Esophagus squamous epithelium (tissue), 5 donors: Measurements from ENCODE around the gene SH2D1A. TPM values are rescaled to one million over a fixed set of nuclear protein-coding genes. Genes with fewer than 3 reads are reported as not detected.
"Not testable (repeated sequence)": the region's sequence is repeated elsewhere in the genome, so short reads cannot be mapped to it uniquely, and the experiment has no call there.

Source experiments
- DNase-seq: peaks from one replicate; lab custom pipeline; 2025; lab: John Stamatoyannopoulos, UW
- H3K27ac ChIP-seq, 4 donors: fragments of 200-600 bp; sonication (generic); one replicate each; pipeline ENCODE4 v1.5.1; 2016 to 2019; ENCODE audit warnings: mild to moderate bottlenecking in 1 of 4
- H3K27me3 ChIP-seq, 4 donors: fragments of 200-600 bp; sonication (generic); 1 replicate in 3 of 4; 2 replicates in 1 of 4; pipeline versions ENCODE4 v1.5.1 to v1.6.0; 2017 to 2021; ENCODE audit warnings: antibody characterized with exemption in 1 of 4
- H3K36me3 ChIP-seq, 3 donors: fragments of 200-600 bp; sonication (generic); one replicate each; pipeline ENCODE4 v1.5.1; 2016 to 2019
- H3K4me1 ChIP-seq, 3 donors: fragments of 200-600 bp; sonication (generic); one replicate each; pipeline ENCODE4 v1.5.1; 2017 to 2019
- H3K4me3 ChIP-seq, 4 donors: fragments of 200-600 bp; sonication (generic); 1 replicate in 3 of 4; 2 replicates in 1 of 4; pipeline ENCODE4 v1.5.1; 2016 to 2019; ENCODE audit warnings: mild to moderate bottlenecking in 2 of 4, moderate library complexity in 1 of 4
- H3K9me3 ChIP-seq, 3 donors: fragments of 200-600 bp; sonication (generic); one replicate each; pipeline ENCODE4 v1.5.1; 2016 to 2019
- POLR2A ChIP-seq, 4 donors: fragments of 450-650 bp; IDR thresholded peaks; one replicate each; pipeline ENCODE4 v1.6.1; 2017; ENCODE audit warnings: antibody characterized with exemption in 4 of 4, mild to moderate bottlenecking in 4 of 4, moderate library complexity in 3 of 4
- WGBS, 2 donors: methylation state at CpG; one replicate each; pipeline ENCODE4 v1.1.5; 2018; 5-methylcytosine and 5-hydroxymethylcytosine counted together
- intact Hi-C: fragments of 100-400 bp; cut with DNase I; formaldehyde crosslinking; loops from one replicate; pipeline ENCODE4 v1.15.0; 2022
- total RNA-seq, 4 donors: library from RNA; depleted of rRNA; stranded (reverse); fragments of >200 nt; gene quantifications; one replicate each; pipeline ENCODE4 v1.1.0, GENCODE V29; 2016
- TF ChIP-seq, protein P1 (sequence below), 6 experiments: fragments of 450-650 bp in 4 of 6; fragments of 200-600 bp in 2 of 6; sonication (generic) in 2 of 6; IDR thresholded peaks; one replicate each; pipeline ENCODE4 v1.5.1; 2016 to 2019; ENCODE audit warnings: antibody characterized with exemption in 6 of 6, mild to moderate bottlenecking in 4 of 6, moderate library complexity in 4 of 6
- donor health status: DM: yes; HTN: yes; CAD: no.

SH2D1A gene
- total RNA-seq, 4 donors from 2014 or later, result 0.53 to 2.1 (median 1.4) TPM; not detected in 1

DNA sequence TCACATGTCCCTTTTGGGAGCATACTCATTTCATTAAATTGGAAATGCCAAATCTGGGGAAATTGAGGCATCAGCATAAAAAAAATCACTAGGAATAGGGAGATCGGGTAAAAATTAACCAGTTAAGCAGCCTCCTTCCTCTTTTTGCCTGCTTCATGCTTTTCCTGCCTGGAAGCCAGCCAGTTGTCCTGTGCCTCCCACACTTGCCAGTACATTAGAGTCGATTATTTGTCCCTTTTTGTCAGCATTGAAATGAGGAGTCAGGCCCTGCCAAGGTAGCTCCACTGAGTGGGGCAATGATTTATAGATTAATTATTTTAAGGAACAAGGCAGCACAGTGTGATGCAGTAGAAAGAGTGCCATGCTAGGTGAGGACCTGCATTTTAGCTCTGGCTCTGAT lies 55.3 kb downstream of the SH2D1A start:
- DNase-seq, result no peak
- WGBS, 2 donors, result 26 to 40% methylated on average over 1 to 2 of the region's 2 CpGs
- no peaks in the 10 kb centered on the region for H3K9me3 ChIP-seq
- no peak overlapping the region for H3K4me3 ChIP-seq
- H3K27ac ChIP-seq, result no peak overlapping the region
- TF ChIP-seq POLR2A (IDR thresholded peaks at IDR 0.05), result no peak
- TF ChIP-seq, protein P1, sequence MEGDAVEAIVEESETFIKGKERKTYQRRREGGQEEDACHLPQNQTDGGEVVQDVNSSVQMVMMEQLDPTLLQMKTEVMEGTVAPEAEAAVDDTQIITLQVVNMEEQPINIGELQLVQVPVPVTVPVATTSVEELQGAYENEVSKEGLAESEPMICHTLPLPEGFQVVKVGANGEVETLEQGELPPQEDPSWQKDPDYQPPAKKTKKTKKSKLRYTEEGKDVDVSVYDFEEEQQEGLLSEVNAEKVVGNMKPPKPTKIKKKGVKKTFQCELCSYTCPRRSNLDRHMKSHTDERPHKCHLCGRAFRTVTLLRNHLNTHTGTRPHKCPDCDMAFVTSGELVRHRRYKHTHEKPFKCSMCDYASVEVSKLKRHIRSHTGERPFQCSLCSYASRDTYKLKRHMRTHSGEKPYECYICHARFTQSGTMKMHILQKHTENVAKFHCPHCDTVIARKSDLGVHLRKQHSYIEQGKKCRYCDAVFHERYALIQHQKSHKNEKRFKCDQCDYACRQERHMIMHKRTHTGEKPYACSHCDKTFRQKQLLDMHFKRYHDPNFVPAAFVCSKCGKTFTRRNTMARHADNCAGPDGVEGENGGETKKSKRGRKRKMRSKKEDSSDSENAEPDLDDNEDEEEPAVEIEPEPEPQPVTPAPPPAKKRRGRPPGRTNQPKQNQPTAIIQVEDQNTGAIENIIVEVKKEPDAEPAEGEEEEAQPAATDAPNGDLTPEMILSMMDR (IDR thresholded peaks at IDR 0.05), result no peak
- no peaks in the 10 kb centered on the region for H3K27me3 ChIP-seq
- H3K36me3 ChIP-seq, result no peaks in the 10 kb centered on the region
- H3K4me1 ChIP-seq, result peaks cover 0 to 4% (median 0%) of the 10 kb centered on the region in 3 donors
- intact Hi-C loops, result no loop called here

DNA sequence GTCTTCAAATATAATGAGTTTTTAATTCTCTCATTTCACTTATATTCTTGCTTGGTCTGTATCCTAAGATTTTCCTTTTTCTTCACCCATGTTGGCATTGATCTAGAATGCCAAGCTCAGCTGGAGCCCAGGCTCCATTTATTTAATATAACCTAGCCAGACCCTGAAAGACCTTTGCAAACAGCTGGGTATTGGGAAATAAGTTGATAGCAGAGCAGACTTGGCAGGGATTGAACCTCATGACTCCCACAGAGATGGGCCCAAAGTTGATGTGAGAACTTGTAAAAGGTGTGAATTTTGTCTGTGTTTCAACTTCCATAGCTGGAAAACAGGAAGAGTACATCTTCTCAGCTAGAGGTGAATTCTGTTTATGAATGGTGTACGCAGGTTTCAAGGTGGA lies 59.5 kb downstream of the SH2D1A start:
- Histone ChIP-seq H3K4me1 (peaks cover 0 to 4% (median 0%) of the 10 kb centered on the region in 3 donors), H3K27ac (no peak overlapping the region), H3K4me3 (no peak overlapping the region), H3K9me3 (no peaks in the 10 kb centered on the region), H3K27me3 (no peaks in the 10 kb centered on the region), H3K36me3 (no peaks in the 10 kb centered on the region)
- WGBS, 2 donors, result 82 to 100% methylated on average over 1 of the region's 1 CpG
- no peak for DNase-seq
- intact Hi-C loops, result no loop called here
- no peak for TF ChIP-seq POLR2A (IDR thresholded peaks at IDR 0.05)
- TF ChIP-seq, protein P1 (IDR thresholded peaks at IDR 0.05), result no peak

DNA sequence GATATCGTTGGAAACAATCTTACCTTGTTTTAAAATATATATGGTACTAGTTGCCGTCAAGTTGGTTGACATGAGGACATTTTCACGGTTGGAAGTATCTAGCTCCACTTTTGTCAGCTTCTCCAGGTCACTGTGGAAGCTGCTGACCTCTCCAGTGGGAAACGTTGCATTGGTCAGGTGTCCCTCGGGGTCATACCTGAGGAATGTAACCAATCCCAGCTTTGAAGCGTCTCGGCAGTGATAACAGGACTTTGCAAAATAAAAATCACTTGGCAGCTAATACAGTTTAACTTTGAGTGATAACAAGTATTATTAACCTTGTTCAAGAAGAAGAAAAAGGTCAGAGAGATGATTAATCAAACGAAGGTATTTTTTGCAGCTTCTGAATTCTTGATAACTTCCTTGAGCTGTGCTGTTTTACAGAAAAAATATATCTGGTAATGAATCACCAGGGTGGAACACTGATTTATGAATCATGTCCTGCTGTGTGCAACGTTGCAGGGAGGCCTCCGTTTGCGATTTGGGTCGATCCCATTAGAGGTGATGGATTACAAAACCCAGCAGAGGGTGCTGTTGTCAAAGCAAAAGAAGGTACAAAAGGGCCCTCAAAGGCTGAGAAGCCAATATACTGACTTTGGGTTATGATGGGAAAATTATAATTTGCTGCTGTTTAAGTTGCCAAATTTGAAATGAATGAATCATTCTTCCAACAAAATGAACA lies 60.1 kb downstream of the SH2D1A start:
- DNase-seq, result no peak
- WGBS, 2 donors, result 26 to 30% methylated on average over 10 to 12 of the region's 12 CpGs
- H3K4me3 ChIP-seq, result no peak overlapping the region
- H3K27ac ChIP-seq, result no peak overlapping the region
- no peaks in the 10 kb centered on the region for H3K9me3 ChIP-seq
- no peaks in the 10 kb centered on the region for H3K27me3 ChIP-seq
- H3K36me3 ChIP-seq, result no peaks in the 10 kb centered on the region
- intact Hi-C loops, result no loop called here
- TF ChIP-seq, protein P1 (IDR thresholded peaks at IDR 0.05), result peak in 5 of 6 experiments; percentile 45 to 64 (median 53)
- no peak for TF ChIP-seq POLR2A (IDR thresholded peaks at IDR 0.05)
- peaks cover 0 to 4% (median 0%) of the 10 kb centered on the region in 3 donors for H3K4me1 ChIP-seq

DNA sequence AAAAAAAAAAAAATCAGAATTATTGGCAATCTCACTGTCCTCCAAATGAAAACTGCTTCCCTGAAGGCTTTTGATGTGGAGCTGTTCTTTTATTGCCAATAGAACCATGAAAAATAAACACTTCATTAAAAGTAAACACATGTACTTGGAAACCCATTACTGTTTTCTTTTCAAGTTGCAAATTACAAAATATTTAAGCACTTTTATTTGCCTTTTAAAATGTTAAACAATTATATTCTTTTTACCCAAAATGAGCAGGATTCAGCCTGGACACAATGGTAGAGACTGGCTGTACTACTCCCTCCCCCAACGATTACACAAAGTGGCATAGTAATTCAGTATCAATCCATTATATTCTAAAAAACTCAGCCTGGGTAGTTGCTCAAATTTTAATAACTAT lies 60.9 kb downstream of the SH2D1A start:
- Histone ChIP-seq H3K36me3 (no peaks in the 10 kb centered on the region), H3K4me1 (peaks cover 0 to 4% (median 0%) of the 10 kb centered on the region in 3 donors), H3K9me3 (no peaks in the 10 kb centered on the region), H3K27ac (no peak overlapping the region), H3K4me3 (no peak overlapping the region), H3K27me3 (no peaks in the 10 kb centered on the region)
- intact Hi-C loops, result no loop called here
- WGBS, 2 donors, result 38 to 44% methylated on average over 1 of the region's 1 CpG
- TF ChIP-seq, protein P1 (IDR thresholded peaks at IDR 0.05), result no peak
- TF ChIP-seq POLR2A (IDR thresholded peaks at IDR 0.05), result no peak
- DNase-seq, result no peak

DNA sequence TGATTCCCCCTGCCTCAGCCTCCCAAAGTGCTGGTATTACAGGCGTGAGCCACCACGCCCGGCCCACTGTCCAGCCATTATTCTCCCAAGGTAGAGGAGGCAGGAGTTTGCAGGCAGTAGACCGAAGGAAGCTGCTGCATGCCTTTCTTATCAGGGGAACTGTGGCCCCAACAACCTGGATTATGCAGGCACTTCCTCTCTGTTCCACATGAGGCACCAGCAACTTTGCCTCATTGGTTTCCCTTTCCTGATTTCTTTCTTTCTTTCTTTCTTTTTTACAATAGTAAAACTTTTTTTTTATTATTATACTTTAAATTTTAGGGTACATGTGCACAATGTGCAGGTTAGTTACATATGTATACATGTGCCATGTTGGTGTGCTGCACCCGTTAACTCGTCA lies 62.0 kb downstream of the SH2D1A start:
- 78% methylated on average over 5 of the region's 6 CpGs; no CpG with 5 or more reads in 1 of the 2 donors for WGBS, 2 donors
- H3K27ac ChIP-seq, H3K27me3 ChIP-seq, H3K4me3 ChIP-seq, H3K36me3 ChIP-seq, intact Hi-C loops, H3K4me1 ChIP-seq, DNase-seq, H3K9me3 ChIP-seq: not testable (repeated sequence)
